ENCODE data around the gene HCRTR1.
A peak's percentile ranks its signal among the peaks of the same experiment; 100 is the strongest.

DNA sequence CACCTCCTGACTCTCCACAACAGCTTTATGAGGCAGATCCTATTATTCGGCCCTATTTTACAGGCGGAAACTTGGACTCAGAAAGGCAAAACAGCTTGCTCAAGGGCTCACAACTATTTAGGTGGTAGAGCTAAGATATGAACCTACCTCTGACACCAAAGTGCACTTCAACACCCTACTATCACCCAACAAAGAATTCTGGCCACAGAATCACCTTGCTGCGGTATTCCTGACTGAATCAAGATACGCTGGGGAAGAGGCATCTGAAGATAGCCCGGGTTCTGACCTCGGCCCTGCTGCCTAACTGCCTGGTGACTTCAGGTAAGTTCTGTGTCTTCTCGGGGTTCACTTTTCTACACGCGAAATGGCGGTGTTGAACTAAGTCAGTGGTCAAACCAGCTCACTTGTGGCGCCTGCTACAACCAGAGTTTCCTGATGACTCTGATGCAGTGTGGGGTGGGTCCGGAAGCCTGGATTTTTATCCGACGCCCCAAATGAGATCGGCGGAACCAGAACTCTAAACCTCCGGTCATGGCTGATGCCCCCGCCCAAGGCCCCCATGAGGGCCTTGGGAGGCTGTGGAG, 26.6 kb downstream of the HCRTR1 start:
- TF ChIP-seq TAF1 (IDR thresholded peaks at IDR 0.05; ENCODE audit: low read depth, low read length) (peak; percentile 64; the same call in 1 of the 2 replicates), POLR2A (IDR thresholded peaks at IDR 0.05; ENCODE audit: low read depth, low read length) (no peak; the same call in 1 of the 2 replicates), POLR2AphosphoS5 (IDR thresholded peaks at IDR 0.05; ENCODE audit: low read depth, low read length) (no peak), SPI1 (IDR thresholded peaks at IDR 0.05; ENCODE audit: low read depth, low read length) (no peak), PAX5 (IDR thresholded peaks at IDR 0.05; ENCODE audit: insufficient read depth, low read length, severe bottlenecking) (peak; percentile 40)
